GM15510 (cell line): ENCODE results near the gene IMPDH1.

Experiments used
- POLR2A ChIP-seq: IDR thresholded peaks from 3 replicates; pipeline ENCODE4 v1.6.1; 2011; ENCODE audit warnings: borderline replicate concordance; ENCODE audit not compliant: insufficient read length; ENCODE audit errors: extremely low read depth

IMPDH1 gene

DNA sequence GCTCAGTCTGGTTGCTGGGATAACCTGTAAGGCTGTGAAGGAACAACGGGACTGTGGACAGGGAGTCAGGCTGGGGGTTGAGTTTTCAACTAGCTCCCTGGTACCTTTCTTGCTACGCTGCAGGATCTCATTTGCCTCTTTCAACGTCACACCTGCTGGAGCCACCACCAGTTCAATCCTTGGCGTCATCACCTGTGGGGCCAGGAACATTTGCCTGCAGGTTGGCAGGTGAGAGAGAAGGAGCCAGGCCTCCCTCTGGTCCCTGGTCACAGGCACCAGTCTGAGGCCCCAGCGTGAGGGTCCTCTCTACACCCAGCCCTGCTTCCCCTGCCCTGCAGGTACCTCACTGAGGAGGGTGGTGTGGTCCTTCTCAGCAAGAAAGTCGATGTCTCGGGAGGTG lies 9.8 kb downstream of the IMPDH1 start:
- no peak for TF ChIP-seq POLR2A

- no peak for TF ChIP-seq POLR2A
These were observed 11.0 kb downstream of the IMPDH1 start for GRCh38 chr7:128398841-128399135.

DNA sequence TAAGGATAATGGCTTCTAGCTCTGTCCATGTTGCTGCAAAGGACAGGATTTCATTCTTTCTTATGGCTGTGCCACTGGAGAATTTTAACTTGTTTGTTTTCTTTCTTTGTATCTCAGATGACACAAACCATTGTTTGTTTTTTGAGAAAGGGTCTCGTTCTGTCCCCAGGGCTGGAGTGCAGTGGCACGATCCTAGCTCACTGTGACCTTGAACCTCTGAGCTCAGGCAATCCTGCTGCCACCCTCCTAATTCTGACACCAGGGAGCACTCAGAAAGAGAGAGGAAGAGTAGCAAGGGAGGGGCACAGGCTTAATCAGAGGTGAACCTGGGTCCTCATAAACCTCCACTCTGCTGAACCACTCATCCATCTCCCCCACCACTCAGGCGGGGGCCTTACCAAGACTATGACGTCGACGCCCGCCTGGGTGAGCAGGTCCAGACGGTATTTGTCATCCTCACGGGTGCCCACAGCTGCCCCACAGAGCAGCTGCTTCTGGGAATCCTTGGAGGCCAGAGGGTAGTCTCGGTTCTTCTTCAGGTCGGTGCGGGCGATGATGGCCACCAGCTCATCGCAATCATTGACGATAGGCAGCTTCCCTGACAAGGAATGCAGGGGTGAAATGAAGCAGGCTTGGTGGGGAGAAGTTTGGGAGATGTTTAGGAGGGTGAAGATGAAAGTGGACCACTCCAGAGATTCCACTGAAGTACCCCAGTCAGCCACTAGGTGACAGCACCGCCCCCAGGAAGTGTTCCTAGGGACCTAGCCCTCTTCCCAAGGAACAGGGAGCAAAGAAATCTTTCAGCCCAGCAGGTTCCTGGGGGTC lies 11.6 kb downstream of the IMPDH1 start:
- TF ChIP-seq POLR2A = no peak

GRCh38 chr7:128396357-128396756 lies 13.4 kb downstream of the IMPDH1 start:
- TF ChIP-seq POLR2A = no peak

DNA sequence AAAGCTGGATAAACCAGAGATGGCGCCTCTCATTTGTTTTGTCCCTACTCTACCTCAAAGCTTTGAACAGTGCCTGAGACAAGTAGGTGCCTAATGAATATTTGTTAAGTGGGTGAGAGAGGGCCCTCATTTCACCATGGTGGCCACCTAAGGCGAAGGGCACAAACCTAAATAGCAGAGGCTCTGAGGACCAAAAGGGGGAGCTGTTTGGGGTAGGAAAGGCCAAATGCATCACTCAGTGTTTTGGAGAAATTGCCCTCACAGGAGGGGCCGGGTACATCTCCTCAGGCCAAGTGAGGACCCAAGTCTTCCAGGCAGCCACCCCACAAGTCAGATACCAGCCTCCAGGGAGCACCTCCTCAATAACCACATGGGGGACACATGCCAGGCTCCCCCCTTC lies 14.0 kb downstream of the IMPDH1 start:
- no peak for TF ChIP-seq POLR2A

DNA sequence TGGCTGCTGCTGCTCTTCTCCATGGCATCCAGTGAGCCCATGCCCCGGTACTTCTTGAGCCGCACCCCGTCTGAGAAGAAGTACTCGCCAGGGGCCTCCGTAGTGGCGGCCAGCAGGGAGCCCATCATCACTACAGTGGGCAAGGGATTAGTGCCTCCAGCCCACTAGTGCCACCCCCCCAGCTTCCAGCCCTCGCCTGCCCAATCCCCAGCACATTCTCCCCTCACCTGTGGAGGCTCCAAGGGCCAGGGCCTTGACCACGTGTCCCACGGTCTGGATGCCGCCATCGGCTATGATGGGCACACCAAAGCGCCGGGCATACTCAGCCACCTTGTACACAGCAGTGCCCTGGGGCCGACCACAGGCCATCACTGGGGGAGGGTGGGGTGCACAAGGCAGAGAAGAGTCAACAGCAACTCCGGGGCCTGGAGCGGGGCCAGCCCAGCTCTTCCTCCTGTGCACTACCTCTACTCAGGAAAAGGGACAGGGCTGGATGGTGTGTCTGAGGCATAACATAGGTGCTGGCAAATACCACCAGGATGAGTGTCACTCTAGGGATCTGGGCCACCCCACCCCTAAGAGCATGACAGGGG lies 14.8 kb downstream of the IMPDH1 start:
- TF ChIP-seq POLR2A = no peak

- TF ChIP-seq POLR2A = no peak
These were observed 16.1 kb downstream of the IMPDH1 start for GRCh38 chr7:128393526-128394330.

GRCh38 chr7:128392446-128393327 lies 17.1 kb downstream of the IMPDH1 start:
- TF ChIP-seq POLR2A = no peak

- TF ChIP-seq POLR2A = no peak
These were observed 18.0 kb downstream of the IMPDH1 start for GRCh38 chr7:128391805-128392204.

DNA sequence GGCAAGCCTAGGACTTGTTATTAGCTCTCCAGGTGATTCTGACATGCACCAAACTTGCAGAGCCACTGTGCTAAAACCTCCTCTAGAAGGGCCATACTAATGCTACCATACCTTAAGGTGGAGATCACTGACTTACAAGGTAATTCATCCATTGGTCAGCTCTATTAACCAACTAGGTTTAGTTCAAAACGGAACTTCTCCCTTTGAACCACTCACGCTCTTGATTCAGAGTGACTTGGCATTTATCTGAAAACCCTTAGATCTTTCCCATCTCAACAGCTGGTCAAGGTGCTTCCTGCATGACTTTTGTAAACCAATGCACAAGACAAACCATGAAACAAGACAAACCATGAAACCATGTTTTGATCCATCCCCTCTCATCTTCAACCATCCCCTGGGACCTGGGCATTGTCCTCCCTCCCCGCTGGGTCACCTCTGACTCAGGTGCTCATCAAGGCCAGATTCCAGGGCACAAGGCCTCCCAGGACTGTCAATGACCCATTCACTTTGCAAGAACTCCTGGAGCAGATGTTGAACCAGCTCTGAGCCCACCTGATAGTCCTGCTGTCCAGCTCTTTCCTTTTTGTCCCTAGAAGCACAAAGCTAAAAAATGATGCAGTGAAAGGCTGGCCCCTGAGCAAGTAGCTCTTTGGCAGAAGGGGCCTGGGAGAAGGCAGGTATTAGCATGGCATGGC lies 18.8 kb downstream of the IMPDH1 start:
- TF ChIP-seq POLR2A = no peak

- no peak for TF ChIP-seq POLR2A
These were observed 20.0 kb downstream of the IMPDH1 start for GRCh38 chr7:128389618-128390329.

- TF ChIP-seq POLR2A = no peak
These were observed 20.6 kb downstream of the IMPDH1 start for GRCh38 chr7:128389085-128389617.

DNA sequence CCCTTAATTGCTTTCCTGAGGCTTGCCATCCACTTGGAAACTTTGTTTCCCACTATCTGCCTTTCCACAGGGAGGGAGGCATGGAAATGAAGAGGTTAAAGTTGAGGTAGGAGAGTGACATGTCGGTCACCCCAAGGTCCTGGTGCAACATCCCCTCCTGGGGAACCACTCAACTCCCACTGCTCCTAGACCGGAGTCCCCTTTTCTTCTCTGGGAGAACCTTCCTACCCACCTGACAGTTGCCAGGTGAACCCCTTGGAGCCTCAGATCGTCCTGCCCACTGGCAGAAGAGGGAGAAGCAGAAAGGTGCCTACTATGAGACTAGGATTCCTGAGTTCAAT lies 21.7 kb downstream of the IMPDH1 start:
- no peak for TF ChIP-seq POLR2A
